DMS 273 (cell line): ENCODE results near the gene KIAA2012.

ENCODE experiments used
- DNase-seq: peaks from one replicate; lab custom pipeline; 2025; ENCODE audit not compliant: unreplicated experiment; lab: John Stamatoyannopoulos, UW

Gene KIAA2012

DNA sequence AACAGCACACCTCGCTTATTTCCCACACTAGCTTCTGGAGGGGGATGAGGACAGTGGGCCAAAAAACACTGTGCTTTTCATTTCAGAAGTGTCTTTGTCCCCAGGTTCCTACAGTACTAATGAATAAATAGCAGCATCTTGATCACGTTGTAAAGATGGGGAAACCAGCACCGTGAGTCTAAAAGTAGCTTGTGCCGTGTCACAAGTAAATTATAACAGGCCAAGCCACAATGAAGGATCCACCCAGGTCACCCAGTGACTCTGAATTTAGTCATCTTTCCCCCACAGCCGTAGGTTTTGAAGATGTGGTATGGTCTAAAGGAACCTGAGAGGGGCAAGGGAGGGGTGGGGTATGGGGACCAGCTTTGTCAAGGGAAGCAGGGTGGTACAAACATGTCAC is 30.6 kb upstream of the KIAA2012 start:
- DNase-seq, result no peak

DNA sequence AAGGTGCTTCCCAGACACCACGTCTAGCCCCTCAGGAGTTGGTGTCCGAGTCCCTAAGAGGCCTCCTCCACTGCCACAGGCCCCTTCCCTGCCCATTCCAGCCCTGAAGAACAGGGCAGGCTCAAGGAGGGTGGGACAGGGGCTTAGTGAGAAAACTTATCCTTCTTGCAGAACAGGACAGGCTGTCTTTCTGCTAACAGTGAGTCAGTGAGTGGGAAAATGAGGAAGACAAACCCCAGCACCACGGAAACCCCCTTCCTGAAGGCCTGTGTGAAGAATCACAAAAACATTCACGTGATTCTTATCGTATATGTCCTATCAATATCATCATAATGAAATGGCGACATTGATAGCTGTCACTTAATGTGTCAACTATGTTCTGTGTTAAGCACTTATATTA is 29.6 kb upstream of the KIAA2012 start:
- DNase-seq, result no peak

DNA sequence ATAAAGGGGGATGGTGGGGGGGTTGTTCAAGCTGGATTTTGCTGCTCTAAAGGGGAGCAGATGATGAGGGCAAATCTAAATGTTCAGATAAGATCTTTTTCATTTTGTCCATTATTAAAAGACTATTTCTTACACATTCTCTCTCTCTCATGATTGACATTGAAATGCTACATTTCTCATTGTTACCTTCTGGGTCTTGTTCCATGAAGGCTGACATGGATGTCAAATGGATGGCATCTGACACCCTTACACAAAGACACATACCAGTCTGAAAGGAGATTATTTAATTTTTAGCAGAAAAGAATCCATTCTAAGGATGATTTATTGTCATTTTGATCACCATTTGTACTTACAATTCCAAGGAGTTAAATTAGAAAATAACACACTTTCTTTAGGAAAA is 28.3 kb upstream of the KIAA2012 start:
- DNase-seq, result no peak

DNA sequence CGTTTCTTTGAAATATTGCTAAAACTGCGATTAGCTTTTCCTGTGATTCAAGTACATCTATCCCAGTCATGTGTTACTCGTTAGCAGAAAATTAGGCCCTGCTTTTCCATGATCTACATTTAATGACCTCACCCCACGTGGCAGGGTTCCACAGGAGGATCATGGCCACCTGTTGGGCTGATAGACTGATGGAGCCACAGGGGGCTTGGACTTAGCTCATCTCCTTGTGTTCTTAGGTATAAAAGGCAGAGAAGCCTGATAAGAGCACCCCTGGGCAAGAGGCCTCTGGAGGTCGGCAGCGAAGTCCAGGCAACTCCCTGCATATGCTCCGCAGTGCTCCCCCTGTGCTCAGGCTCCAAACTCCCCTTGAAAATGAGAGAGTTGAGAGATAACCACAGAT is 26.5 kb upstream of the KIAA2012 start:
- DNase-seq, result peak; percentile 41

DNA sequence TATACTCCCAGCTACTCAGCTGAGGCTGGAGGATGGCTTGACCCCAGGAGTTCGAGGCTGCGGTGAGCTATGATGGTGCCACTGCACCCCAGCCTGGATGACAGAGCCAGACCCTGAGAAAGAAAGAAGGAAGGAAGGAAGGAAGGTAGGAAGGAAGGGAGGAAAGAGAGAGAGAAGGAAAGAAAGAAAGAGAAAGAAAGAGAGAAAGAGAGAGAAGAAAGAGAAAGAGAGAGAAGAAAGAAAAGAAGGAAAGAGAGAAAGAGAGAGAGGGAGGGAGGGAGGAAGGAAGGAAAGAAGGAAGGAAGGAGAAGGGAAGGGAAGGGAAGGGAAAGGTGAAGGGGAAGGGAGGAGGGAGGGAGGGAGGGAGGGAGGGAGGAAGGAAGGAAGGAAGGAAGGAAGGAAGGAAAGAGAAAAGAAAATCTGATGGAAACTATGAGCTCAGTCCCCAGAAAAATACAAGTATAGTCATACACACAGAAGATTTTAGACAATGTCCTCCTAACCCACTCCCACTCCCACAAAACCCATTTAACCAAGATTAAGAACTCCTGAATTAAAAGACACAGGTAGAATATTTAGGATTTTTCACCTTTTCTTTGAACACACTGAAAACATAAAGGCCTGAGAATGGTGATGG is 23.8 kb upstream of the KIAA2012 start:
- no peak for DNase-seq

DNA sequence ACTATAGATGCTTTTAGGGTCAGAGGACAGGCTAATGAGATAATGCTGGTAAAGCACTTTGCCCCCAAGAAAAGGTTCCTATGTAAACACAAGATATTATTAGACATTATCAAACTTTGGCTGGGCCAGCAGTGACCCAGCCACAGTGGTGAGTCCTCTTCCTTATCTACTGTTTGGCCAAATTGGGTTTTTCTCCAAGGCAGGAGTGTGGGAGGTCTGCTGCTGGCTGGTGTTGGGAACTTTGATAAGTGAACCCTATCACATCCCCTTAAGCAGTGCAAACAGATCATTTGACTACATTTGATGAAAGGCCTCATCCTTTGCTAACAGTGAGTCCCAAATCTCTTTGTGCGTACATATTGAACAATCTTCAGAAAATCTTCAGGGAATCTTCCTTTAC is 23.2 kb upstream of the KIAA2012 start:
- no peak for DNase-seq

DNA sequence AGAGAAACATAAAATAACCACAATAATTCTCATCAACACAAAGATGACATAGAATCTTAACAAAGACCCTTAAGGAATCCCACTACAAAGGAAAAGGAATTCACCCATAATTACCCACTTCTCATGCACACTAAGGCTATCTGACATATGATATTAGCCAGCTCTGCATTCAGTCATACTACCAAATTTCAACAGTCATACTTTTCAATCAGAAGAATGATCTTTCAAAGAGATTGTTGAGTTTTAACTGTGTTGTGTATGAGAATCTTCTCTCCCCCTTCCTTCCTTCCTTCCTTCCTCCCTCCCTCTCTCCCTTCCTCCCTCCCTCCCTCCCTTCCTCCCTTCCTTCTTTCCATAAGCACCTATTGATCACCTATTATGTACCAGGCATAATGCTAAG is 22.4 kb upstream of the KIAA2012 start:
- no peak for DNase-seq

DNA sequence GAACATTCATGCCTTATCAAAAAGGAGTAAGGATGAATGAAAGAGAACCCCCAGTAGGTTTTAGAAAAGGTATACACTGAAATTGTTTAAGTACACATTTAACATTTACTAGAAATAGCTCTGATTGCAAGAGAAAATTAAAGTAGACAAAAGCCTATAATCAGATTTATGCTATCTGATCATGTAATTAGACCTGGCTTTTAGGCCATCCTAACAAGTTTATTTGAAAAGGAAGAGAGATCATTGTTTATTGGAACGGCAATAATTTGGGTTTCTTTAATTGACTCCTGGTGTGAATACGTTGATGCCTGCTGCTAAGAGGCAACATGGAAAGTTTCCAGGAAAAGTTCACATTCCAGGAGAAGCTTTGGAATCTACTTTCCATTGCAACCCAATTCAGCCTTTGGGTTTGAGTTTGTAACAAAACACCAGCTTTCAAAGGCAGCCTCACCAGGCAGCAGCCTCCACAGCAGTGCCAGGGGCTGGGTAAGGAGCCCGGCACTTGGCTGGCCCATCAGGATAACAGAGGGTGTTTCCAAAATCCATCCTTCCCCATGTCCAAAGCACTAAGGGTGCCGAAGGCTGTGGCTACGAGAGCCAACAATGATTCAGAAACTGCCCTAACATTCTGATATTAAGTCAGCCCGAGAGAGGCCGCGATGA is 21.4 kb upstream of the KIAA2012 start:
- no peak for DNase-seq

DNA sequence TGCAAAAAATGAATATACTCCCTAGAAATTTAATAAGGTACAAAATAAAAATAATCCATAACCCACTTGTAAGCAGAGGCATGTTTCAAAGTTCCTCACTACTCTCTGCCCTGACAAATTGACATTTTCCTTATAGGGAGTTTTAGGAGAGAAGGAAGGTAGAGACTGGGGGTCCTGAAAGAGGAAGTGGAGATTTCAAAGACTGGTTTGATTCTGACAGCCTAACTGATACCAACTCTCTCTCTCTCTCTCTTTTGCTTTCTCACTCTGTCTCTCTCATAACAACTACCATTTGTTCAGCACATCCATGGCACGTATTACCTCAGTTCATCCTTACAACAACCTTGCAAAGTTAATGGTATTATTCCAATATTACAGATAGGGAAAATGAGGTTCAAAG is 20.8 kb upstream of the KIAA2012 start:
- DNase-seq, result no peak

DNA sequence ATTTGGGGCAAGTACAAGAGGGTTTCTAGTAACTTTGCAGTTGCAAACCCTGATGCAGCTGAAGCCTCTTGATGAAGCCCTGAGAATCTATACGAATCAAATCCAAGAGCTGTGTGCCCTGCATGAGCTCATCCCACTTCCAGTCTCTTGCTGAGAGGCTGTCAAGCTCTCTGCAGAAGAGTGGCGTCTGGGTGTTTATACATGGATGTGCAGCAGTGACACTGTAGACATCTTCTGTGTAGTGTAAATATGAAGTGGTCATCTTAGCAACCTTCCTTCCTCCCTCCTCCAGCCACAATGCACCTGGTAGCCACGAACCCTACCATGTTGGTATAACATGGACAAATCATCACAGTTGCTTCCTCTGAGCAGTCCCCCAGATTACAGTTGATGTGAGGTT is 18.4 kb upstream of the KIAA2012 start:
- no peak for DNase-seq

DNA sequence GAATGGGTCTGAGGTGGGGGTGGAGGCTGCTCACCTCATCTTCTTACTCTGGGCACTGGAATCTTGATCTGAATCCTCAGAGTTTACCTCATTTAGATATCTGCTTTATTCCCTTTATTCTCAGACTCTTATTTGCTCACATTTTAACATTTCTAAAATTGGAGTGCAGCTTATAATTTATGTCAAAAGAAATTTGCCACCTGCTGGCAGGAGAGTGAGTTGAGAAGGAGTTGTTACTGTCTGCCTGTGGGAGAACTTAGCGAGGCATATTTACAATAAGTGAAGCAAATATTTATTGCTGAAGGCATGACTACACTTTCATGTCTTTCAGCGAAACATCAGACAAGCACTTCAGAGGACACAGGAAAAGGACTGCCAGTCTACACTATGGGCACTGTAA is 16.4 kb upstream of the KIAA2012 start:
- peak; percentile 50 for DNase-seq

DNA sequence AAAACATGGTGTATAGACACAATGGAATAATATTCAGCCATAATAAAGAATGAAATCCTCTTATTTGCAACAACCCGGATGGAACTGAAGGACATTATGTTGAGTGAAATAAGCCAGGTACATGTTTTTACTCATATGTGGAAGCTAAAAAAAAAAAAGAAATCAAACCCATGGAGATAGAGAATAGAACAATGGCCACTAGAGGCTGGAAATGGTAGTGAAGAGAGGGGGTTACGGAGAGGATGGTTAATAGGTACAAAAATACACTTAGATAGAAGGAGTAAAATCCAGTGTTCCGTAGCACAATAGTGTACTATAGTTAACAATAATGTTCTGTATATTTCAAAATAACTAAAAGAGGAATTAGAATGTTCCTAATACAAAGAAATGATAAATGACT is 12.8 kb upstream of the KIAA2012 start:
- DNase-seq, result no peak

DNA sequence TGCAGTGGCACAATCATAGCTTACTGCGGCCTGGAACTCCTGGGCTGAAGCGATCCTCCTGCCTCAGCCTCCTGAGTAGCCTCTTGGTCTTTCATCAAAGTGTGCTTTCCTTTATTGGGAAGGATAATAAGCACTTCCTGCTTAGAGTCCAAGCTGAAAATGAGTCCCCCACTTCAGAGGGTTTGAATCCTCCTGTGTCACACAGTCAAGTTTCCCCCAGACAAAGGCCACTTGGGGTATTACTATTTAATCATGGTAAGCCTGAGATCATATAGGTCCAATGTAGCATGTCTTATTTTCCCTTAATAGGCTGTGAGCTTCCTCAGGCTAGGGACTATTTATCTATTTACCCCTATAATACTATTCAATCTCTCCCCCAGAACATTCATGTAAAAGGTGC is 11.4 kb upstream of the KIAA2012 start:
- peak; percentile 11 for DNase-seq

DNA sequence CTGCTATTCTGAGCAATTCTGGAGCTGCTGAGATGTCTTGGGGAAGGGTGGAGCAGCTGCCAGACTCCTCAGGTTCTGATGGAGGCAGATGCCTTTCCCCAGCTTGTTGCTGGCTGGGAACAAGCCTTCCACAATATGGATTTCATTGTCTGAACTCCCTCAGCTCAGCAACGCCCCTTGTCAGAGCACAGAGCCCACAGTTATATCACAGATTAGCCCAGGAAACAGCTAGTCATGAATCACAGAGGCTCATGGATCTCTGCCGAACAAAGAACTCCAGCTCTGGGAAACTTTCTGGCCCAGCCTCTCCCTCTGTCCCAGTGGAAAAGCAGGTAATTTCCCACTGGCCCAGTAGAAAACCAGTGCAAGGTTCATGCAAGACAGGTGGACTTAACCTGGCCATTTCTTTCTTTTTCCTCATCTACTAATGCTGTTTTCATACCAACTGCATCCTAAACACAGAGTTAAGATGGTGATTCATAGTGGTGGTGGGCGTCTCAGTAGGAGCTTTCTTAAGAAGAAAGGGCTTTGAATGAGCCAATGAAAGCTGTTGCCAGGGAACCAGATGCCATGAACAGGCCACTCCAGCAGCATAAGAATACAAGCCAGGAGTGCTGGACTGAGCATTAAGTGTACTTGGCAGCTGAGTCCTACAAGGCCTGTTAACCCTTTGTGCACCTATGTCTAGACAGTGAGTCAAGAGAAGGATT is 8.7 kb upstream of the KIAA2012 start:
- peak; percentile 76 for DNase-seq

DNA sequence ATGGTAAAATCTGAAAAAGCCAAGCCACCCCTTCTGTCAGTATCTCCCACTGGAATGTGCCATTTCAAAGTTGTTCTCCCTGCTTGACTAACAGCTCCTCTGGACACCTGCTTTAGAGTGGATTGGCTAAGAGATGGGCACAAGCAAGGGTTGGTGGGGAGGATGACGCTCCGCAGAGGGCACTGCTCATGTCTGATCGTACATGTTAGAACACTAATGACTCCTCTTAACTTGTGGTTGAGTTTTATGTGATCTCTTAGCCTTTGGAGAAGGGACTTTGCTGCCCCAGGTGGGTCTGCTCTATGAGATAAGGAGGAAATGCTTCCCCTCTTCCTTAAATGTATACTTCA is 8.2 kb upstream of the KIAA2012 start:
- DNase-seq, result no peak

DNA sequence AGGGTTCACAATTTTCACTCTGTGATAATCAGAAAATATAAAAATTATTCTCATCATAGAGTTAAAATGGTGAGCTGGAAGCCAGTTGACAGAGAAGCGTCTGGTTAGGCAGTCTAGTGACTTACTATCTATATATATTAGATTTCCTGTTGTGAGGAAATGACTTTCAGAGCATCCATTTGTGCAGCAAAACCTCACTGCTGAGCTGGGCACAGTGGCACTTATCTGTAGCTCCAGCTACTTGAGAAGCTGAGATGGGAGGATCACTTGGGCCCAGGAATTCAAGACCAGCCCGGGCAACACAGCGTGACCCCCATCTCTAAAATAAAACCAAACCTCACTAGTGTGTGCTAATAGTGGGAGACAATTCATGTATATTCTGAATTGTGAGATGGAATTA is 7.2 kb upstream of the KIAA2012 start:
- no peak for DNase-seq

DNA sequence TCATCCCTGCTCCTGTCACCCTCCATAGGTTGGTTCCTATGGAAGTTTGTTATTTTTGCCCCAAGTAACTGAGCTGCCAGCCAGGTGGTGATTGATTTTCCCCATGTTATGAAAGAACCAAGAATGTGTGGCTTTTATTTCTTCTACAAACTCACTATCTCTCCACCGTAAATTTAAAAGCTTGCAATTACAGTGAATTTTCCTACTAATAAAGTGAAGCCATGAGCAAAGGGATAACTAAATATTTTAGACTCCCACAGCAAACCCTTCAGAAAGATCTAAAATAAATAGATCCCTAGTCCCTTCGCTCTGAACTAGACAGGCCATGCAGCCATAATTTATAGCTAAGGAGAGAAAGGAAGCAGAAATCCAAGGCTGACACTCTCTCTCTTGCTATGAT is 6.2 kb upstream of the KIAA2012 start:
- no peak for DNase-seq

DNA sequence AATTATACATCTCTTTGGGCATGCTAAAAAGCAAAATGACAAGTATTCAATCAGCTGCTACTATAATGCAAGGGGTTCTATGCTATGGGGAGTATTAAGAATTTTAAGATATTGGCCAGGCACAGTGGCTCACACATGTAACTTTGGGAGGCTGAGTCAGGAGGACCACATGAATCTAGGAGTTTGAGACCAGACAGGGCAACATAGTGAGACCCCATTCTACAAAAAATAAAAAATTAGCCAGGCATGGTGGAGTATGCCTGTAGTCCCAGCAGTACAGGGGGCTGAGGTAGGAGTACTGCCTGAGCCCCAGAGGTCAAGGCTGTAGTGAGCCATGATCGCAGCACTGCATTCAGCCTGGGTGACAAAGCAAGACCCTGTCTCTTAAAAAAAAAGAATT is 5.5 kb upstream of the KIAA2012 start:
- DNase-seq, result no peak

DNA sequence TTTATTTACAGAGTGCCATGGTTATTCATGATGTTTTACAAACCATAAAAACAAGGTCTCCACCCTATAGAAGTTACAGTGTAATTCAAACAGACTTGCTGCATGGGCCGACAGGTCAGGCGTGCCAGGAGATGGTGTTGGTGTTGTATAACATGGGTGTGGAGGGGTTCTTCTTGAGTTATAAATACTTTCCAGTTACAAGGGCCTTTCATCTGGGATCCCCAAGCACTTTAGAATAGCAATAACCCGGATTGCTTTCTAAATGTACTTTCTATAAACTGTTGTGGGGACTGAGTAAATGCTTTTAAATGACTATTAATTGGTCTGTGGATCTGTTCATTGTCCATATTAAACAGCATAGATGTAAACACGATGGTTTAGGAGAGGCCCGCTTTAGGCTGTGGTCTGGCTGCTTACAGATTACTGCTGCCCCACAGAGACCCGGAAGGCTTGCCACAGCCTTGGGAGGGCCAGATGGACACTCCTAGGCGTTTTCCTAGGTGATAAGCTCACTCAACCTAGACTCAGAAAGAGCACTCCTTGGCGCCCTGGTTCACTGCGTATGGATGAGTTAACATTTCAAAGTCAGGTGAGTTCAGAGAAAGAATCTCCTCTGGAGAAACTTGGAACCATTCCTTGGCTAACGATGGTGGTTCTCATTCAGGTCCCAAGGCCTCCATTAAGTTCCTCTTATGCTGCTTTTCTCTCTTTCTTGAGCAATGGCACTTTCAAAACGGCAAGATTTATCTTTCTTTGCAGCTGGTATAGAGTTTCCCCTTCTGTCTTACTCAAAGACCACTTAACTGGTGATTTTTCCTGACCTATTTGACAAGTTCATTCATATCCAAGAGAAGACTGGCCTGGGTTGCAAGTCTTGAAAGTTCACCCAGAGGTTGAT is 3.6 kb upstream of the KIAA2012 start:
- DNase-seq, result no peak

DNA sequence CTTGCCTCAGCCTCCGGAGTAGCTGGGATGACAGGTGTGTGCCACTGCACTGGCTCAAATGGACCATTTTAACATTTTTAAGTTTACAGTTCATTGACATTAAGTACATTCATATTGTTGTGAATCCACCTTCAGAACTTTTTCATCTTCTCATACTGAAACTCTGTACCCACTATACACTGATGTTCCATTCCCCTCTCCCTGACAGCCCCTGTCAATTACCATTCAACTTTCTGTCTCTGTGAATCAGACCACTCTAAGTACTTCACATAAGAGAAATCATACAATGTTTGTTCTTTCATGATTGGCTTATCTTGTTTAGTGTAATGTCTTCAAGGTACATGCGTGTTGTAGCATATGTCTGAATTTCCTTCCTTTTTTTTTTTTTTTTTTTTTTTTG is 1.9 kb upstream of the KIAA2012 start:
- DNase-seq, result no peak

DNA sequence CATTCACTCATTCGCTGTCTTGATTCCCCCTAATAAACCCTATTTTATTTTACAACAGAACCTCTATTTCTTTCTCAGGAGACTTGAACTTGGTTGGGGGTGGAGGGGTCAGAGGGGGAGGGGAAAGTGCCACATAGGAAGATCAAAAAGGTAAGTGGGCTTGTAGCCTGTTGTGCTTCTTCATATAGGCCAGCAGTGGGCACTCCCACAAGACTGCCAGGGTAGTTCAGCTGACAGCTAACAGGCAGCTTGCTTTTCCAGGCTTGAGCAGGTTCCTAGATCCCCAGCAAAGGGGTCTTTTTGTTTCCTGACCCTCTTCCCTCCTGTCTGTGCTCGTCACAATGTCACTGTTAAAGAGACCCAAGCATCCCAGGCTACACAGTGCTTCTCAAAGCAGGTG is 829 bp upstream of the KIAA2012 start:
- peak; percentile 41 for DNase-seq

DNA sequence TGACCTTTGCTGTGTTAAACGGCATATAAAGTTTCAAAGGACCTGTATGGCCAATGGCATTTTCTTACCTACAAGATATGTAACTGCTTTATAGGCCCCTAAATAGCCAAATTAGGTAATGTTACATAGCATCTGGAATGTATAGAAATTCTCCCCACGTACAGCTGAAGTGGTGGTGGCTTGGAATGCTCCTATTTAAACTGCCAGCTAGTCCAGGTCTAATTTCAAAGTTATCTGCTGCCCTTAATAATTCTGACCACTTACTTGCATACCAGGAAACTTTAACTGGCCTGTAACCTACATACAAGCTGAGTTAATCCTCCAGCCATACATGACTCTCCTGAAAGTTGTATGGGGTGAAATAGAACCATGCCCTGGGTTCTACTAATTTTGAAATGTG is 1.3 kb downstream of the KIAA2012 start:
- DNase-seq, result no peak
